Left kidney (tissue), 2 donors: ENCODE measurements around the gene COX4I2. TPM values are rescaled to one million over a fixed set of nuclear protein-coding genes. Genes with fewer than 3 reads are reported as not detected.
"Not testable (repeated sequence)": the region's sequence is repeated elsewhere in the genome, so short reads cannot be mapped to it uniquely, and the experiment has no call there.

Experiments used
- DNase-seq: peaks from one replicate; pipeline ENCODE4 v3.0.0-alpha.2; 2013
- polyA plus RNA-seq: library from polyadenylated mRNA; unstranded; fragments of 120-200 nt; gene quantifications from one replicate; pipeline ENCODE4 v1.2.1, GENCODE V29; 2013; ENCODE audit not compliant: insufficient read length

Gene COX4I2
- polyA plus RNA-seq, 1 donor: 0.75 TPM

- DNase-seq: no peak
Measured at GRCh38 chr20:31606804-31607639, 30.7 kb upstream of the COX4I2 start.

GRCh38 chr20:31607640-31608250, 30.0 kb upstream of the COX4I2 start:
- DNase-seq: no peak

GRCh38 chr20:31608251-31608945, 29.3 kb upstream of the COX4I2 start:
- DNase-seq: peak; percentile 93

- not testable (repeated sequence) for DNase-seq
Measured at GRCh38 chr20:31612271-31612640, 25.5 kb upstream of the COX4I2 start.

GRCh38 chr20:31615416-31615815, 22.3 kb upstream of the COX4I2 start:
- no peak for DNase-seq

- no peak for DNase-seq
Measured at GRCh38 chr20:31617432-31618104, 20.1 kb upstream of the COX4I2 start.

- DNase-seq: no peak
Measured at GRCh38 chr20:31620246-31620645, 17.5 kb upstream of the COX4I2 start.

- DNase-seq: not testable (repeated sequence)
Measured at GRCh38 chr20:31623123-31623505, 14.6 kb upstream of the COX4I2 start.

- not testable (repeated sequence) for DNase-seq
Measured at GRCh38 chr20:31626534-31626933, 11.2 kb upstream of the COX4I2 start.

GRCh38 chr20:31628057-31628456, 9.7 kb upstream of the COX4I2 start:
- DNase-seq: not testable (repeated sequence)

- no peak for DNase-seq
Measured at GRCh38 chr20:31630187-31630790, 7.4 kb upstream of the COX4I2 start.

GRCh38 chr20:31632548-31633338, 5.0 kb upstream of the COX4I2 start:
- DNase-seq: no peak

GRCh38 chr20:31633339-31633914, 4.3 kb upstream of the COX4I2 start:
- no peak for DNase-seq

- DNase-seq: no peak
Measured at GRCh38 chr20:31638317-31638716, 605 bp downstream of the COX4I2 start.

GRCh38 chr20:31638816-31639215, 1.1 kb downstream of the COX4I2 start:
- DNase-seq: no peak

- no peak for DNase-seq
Measured at GRCh38 chr20:31640259-31640658, 2.5 kb downstream of the COX4I2 start.

GRCh38 chr20:31641391-31641790, 3.7 kb downstream of the COX4I2 start:
- no peak for DNase-seq

GRCh38 chr20:31642837-31643236, 5.1 kb downstream of the COX4I2 start:
- no peak for DNase-seq

- no peak for DNase-seq
Measured at GRCh38 chr20:31643522-31643921, 5.8 kb downstream of the COX4I2 start.

GRCh38 chr20:31644701-31645100, 7.0 kb downstream of the COX4I2 start:
- no peak for DNase-seq

GRCh38 chr20:31648104-31648503, 10.4 kb downstream of the COX4I2 start:
- not testable (repeated sequence) for DNase-seq
